ENCODE measurements around the gene EDC4.

DNA sequence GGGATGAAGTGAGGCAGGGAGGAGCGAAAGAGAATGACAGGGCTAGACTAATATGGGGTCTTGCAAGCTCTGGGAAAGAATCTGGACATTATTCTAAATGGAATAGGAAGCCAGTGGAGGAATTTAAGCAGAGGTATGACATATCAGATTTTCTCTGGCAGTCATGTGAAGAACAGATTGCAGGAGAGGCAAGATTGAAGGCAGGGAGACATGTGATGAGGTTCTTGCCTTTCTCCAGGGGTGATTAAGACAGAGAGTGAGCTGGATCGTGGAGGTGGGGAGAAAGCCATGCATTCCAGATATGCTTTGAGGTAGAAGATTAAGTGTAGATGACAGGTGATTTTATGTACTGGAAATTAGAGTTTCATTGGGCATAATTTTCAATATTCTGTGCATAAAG, 35.0 kb upstream of the EDC4 start:
- TF ChIP-seq POLR2AphosphoS5 (IDR thresholded peaks at IDR 0.05; ENCODE audit: low read depth, low read length) (no peak), SIN3A (IDR thresholded peaks at IDR 0.05; ENCODE audit: borderline replicate concordance, insufficient read depth, low read length) (no peak)
- TF ChIP-seq, protein P1, sequence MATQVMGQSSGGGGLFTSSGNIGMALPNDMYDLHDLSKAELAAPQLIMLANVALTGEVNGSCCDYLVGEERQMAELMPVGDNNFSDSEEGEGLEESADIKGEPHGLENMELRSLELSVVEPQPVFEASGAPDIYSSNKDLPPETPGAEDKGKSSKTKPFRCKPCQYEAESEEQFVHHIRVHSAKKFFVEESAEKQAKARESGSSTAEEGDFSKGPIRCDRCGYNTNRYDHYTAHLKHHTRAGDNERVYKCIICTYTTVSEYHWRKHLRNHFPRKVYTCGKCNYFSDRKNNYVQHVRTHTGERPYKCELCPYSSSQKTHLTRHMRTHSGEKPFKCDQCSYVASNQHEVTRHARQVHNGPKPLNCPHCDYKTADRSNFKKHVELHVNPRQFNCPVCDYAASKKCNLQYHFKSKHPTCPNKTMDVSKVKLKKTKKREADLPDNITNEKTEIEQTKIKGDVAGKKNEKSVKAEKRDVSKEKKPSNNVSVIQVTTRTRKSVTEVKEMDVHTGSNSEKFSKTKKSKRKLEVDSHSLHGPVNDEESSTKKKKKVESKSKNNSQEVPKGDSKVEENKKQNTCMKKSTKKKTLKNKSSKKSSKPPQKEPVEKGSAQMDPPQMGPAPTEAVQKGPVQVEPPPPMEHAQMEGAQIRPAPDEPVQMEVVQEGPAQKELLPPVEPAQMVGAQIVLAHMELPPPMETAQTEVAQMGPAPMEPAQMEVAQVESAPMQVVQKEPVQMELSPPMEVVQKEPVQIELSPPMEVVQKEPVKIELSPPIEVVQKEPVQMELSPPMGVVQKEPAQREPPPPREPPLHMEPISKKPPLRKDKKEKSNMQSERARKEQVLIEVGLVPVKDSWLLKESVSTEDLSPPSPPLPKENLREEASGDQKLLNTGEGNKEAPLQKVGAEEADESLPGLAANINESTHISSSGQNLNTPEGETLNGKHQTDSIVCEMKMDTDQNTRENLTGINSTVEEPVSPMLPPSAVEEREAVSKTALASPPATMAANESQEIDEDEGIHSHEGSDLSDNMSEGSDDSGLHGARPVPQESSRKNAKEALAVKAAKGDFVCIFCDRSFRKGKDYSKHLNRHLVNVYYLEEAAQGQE (IDR thresholded peaks at IDR 0.05; ENCODE audit: insufficient read depth in 1 of 2, low read depth in 2 of 2, low read length in 2 of 2) = no peak
